Osteoblast (primary cell): ENCODE results near the gene ZNF282. TPM values are rescaled to one million over a fixed set of nuclear protein-coding genes. Genes with fewer than 3 reads are reported as not detected.

Experiments
- DNase-seq: peaks from one replicate; pipeline ENCODE4 v3.0.0; 2011; ENCODE audit warnings: low spot score, mixed read lengths; ENCODE audit not compliant: insufficient read length; ENCODE audit errors: missing footprints
- H2AFZ ChIP-seq: 2 replicates; pipeline ENCODE4 v1.6.0; 2011; ENCODE audit warnings: mild to moderate bottlenecking, low read length
- H3K27ac ChIP-seq: 2 replicates; pipeline ENCODE4 v1.5.1; 2011; ENCODE audit warnings: mild to moderate bottlenecking, low read depth, low read length, moderate library complexity
- H3K27me3 ChIP-seq: 2 replicates; pipeline ENCODE4 v1.6.0; 2012; ENCODE audit warnings: mild to moderate bottlenecking, control low read depth, inconsistent platforms, low read length, moderate library complexity; ENCODE audit not compliant: insufficient read depth
- H3K36me3 ChIP-seq: 2 replicates; pipeline ENCODE4 v1.5.1; 2011; ENCODE audit warnings: mild to moderate bottlenecking, low read length, control low read depth, moderate library complexity; ENCODE audit not compliant: insufficient read depth
- H3K4me1 ChIP-seq: 2 replicates; pipeline ENCODE4 v1.5.1; 2011; ENCODE audit warnings: mild to moderate bottlenecking, low read length, control low read depth, moderate library complexity; ENCODE audit not compliant: insufficient read depth
- H3K4me2 ChIP-seq: 2 replicates; pipeline ENCODE4 v1.6.0; 2011; ENCODE audit warnings: mild to moderate bottlenecking, low read length; ENCODE audit not compliant: insufficient read depth
- H3K4me3 ChIP-seq: fragments of 200-600 bp; sonication (generic); 3 replicates; pipeline ENCODE4 v1.5.1; 2012; ENCODE audit warnings: mild to moderate bottlenecking, low read length, inconsistent platforms; ENCODE audit not compliant: insufficient read depth
- H3K79me2 ChIP-seq: 2 replicates; pipeline ENCODE4 v1.6.0; 2012; ENCODE audit warnings: mild to moderate bottlenecking, low read length, control low read depth, inconsistent platforms; ENCODE audit not compliant: insufficient read depth
- H3K9me3 ChIP-seq: 2 replicates; pipeline ENCODE4 v1.5.1; 2011; ENCODE audit warnings: low read depth, low read length, control low read depth
- H4K20me1 ChIP-seq: 2 replicates; pipeline ENCODE4 v1.6.0; 2012; ENCODE audit warnings: mild to moderate bottlenecking, low read length, control low read depth; ENCODE audit not compliant: insufficient read depth
- total RNA-seq: library from RNA; depleted of rRNA; stranded (reverse); fragments of >200 nt; gene quantifications from 2 replicates; pipeline ENCODE4 v1.2.3, GENCODE V29; 2012
- TF ChIP-seq, protein P1 (sequence below): IDR thresholded peaks from 2 replicates; pipeline ENCODE4 v1.5.1; 2011; ENCODE audit warnings: mild to moderate bottlenecking, low read depth, low read length, moderate library complexity; ENCODE audit errors: extremely low read depth

Gene ZNF282
- total RNA-seq, 1 donor, result 28.6 TPM

DNA sequence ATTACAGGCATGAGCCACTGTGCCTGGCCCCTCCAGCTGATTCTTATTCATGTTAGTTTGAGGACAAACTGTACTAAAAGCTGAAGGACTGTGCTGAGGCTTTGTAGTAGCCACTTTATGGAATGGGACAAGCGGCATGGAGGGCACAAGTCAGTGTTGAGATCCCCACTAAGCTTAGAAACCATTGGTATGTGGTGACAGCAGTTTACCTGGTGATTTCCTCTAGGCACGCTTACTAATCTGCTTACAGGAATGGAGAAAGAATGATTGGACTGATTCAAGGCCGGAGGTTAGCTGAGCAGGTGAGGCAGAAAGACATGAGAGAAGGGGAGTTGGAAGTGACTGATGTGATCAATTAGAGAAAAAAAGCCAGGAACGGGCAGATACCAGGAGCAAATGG lies 44.4 kb upstream of the ZNF282 start:
- H3K4me3 ChIP-seq, result no peak overlapping the region
- peaks cover 21% of the 10 kb centered on the region for H4K20me1 ChIP-seq
- H2AFZ ChIP-seq, result no peak overlapping the region
- no peak for DNase-seq
- TF ChIP-seq, protein P1, sequence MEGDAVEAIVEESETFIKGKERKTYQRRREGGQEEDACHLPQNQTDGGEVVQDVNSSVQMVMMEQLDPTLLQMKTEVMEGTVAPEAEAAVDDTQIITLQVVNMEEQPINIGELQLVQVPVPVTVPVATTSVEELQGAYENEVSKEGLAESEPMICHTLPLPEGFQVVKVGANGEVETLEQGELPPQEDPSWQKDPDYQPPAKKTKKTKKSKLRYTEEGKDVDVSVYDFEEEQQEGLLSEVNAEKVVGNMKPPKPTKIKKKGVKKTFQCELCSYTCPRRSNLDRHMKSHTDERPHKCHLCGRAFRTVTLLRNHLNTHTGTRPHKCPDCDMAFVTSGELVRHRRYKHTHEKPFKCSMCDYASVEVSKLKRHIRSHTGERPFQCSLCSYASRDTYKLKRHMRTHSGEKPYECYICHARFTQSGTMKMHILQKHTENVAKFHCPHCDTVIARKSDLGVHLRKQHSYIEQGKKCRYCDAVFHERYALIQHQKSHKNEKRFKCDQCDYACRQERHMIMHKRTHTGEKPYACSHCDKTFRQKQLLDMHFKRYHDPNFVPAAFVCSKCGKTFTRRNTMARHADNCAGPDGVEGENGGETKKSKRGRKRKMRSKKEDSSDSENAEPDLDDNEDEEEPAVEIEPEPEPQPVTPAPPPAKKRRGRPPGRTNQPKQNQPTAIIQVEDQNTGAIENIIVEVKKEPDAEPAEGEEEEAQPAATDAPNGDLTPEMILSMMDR, result no peak
- no peaks in the 10 kb centered on the region for H3K9me3 ChIP-seq
- peaks cover 7% of the 10 kb centered on the region for H3K4me1 ChIP-seq
- peaks cover 13% of the 10 kb centered on the region for H3K36me3 ChIP-seq
- H3K27ac ChIP-seq, result no peak overlapping the region
- no peaks in the 10 kb centered on the region for H3K27me3 ChIP-seq
- H3K79me2 ChIP-seq, result peaks cover 83% of the 10 kb centered on the region
- no peak overlapping the region for H3K4me2 ChIP-seq

DNA sequence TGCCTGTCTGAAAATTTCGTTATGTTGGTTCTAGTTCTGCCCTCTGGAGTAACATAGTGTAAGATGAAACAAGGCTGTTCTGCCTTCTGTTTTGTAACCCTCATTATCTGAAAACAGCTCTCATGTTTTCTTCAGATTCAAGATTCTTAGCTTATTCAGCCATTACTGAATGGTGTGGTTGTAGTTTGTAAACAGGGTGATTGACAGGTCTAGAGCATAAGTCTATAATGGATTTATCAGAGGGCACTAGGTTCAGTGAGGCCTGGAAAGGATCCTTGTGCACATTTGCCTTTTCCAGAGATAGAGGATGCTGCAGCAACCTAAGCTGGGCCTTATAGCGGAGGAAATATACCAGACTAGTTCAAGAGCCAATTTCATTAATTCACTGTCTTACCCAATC lies 42.0 kb upstream of the ZNF282 start:
- Histone ChIP-seq H3K9me3 (no peaks in the 10 kb centered on the region), H3K27ac (no peak overlapping the region), H3K27me3 (no peaks in the 10 kb centered on the region), H2AFZ (no peak overlapping the region), H3K4me1 (peaks cover 3% of the 10 kb centered on the region), H4K20me1 (peaks cover 20% of the 10 kb centered on the region), H3K79me2 (peaks cover 83% of the 10 kb centered on the region), H3K4me3 (no peak overlapping the region), H3K36me3 (peaks cover 13% of the 10 kb centered on the region), H3K4me2 (no peak overlapping the region)
- DNase-seq, result no peak
- TF ChIP-seq, protein P1, result no peak

DNA sequence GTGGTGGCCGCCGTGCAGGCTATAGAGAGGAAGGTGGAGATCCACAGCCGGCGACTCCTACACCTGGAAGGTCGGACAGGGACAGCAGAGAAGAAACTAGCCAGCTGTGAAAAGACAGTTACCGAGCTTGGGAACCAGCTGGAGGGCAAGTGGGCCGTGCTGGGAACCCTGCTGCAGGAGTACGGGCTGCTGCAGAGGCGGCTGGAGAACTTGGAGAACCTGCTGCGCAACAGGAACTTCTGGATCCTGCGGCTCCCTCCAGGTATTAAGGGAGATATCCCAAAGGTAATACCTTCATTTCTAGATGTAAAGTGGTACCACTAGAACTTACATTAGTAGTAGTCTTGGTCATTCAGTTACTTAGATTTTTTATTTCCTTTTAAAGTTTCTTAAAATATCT lies 41.3 kb upstream of the ZNF282 start:
- Histone ChIP-seq H3K27me3 (no peaks in the 10 kb centered on the region), H4K20me1 (peaks cover 17% of the 10 kb centered on the region), H3K9me3 (no peaks in the 10 kb centered on the region), H3K36me3 (peaks cover 13% of the 10 kb centered on the region), H3K27ac (no peak overlapping the region), H2AFZ (no peak overlapping the region), H3K4me1 (no peaks in the 10 kb centered on the region), H3K4me3 (no peak overlapping the region), H3K4me2 (no peak overlapping the region), H3K79me2 (peaks cover 77% of the 10 kb centered on the region)
- no peak for DNase-seq
- TF ChIP-seq, protein P1, result no peak

DNA sequence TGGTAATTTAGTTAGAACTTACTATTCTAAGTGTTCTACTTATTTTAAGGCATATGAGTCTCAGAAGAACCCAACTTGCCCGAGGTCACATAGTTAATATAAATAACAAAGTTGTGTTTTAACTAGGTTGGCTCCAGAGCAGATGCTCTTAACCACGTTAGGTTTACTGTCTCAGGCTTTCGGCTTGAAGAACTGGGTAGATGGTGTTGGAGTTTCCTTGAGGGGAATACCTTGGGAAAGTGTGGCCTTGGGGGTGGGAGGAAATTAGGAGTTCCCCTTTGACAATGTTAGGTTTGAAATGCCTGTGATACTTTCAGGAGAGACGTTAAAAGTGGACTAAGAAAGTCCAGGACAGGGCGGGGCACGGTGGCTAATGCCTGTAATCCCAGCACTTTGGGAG lies 38.4 kb upstream of the ZNF282 start:
- Histone ChIP-seq H4K20me1 (peaks cover 7% of the 10 kb centered on the region), H3K79me2 (peaks cover 65% of the 10 kb centered on the region), H3K9me3 (no peaks in the 10 kb centered on the region), H3K27me3 (no peaks in the 10 kb centered on the region), H2AFZ (no peak overlapping the region), H3K4me2 (no peak overlapping the region), H3K4me3 (no peak overlapping the region), H3K27ac (no peak overlapping the region), H3K4me1 (peaks cover 8% of the 10 kb centered on the region), H3K36me3 (peaks cover 16% of the 10 kb centered on the region)
- TF ChIP-seq, protein P1, result no peak
- DNase-seq, result no peak
